OCI-LY1 (cell line): ENCODE measurements around the gene CDC42BPB.

Source experiments
- EZH2 ChIP-seq: fragments of 200-600 bp; sonication (generic), shearing (Covaris generic); IDR thresholded peaks from 2 replicates; pipeline ENCODE4 v1.8.0; 2017; ENCODE audit warnings: borderline replicate concordance, mixed run types, mild to moderate bottlenecking, antibody characterized with exemption, low read length, moderate library complexity, mixed read lengths
- TF ChIP-seq, protein P1 (sequence below): fragments of 200-600 bp; sonication (generic), shearing (Covaris generic); IDR thresholded peaks from 2 replicates; pipeline ENCODE4 v1.5.1; 2017; ENCODE audit warnings: mild to moderate bottlenecking, antibody characterized with exemption, low read length, moderate library complexity, mixed read lengths

- TF ChIP-seq EZH2: no peak
- TF ChIP-seq, protein P1, sequence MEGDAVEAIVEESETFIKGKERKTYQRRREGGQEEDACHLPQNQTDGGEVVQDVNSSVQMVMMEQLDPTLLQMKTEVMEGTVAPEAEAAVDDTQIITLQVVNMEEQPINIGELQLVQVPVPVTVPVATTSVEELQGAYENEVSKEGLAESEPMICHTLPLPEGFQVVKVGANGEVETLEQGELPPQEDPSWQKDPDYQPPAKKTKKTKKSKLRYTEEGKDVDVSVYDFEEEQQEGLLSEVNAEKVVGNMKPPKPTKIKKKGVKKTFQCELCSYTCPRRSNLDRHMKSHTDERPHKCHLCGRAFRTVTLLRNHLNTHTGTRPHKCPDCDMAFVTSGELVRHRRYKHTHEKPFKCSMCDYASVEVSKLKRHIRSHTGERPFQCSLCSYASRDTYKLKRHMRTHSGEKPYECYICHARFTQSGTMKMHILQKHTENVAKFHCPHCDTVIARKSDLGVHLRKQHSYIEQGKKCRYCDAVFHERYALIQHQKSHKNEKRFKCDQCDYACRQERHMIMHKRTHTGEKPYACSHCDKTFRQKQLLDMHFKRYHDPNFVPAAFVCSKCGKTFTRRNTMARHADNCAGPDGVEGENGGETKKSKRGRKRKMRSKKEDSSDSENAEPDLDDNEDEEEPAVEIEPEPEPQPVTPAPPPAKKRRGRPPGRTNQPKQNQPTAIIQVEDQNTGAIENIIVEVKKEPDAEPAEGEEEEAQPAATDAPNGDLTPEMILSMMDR: no peak
These were observed 117.4 kb downstream of the CDC42BPB start for GRCh38 chr14:102939820-102940561.
